ENCODE results near the gene RPL36A. TPM values are rescaled to one million over a fixed set of nuclear protein-coding genes. Genes with fewer than 3 reads are reported as not detected.
A peak's percentile ranks its signal among the peaks of the same experiment; 100 is the strongest.

The RPL36A gene
- polyA plus RNA-seq, 3 donors from 2014 or later: 753 to 1,251 (median 825) TPM

GRCh38 chrX:101407167-101407747 is 16.4 kb downstream of the RPL36A start:
- peaks cover 22 to 44% of the 10 kb centered on the region in 2 donors for H3K4me1 Mint-ChIP-seq
- peaks cover 0 to 1% (median 0%) of the 10 kb centered on the region in 3 donors for H3K36me3 Mint-ChIP-seq
- peak overlapping the region; percentile 97 to 100 (median 100) for H3K27ac Mint-ChIP-seq
- peaks cover 5 to 20% (median 10%) of the 10 kb centered on the region in 3 donors for H3K27me3 Mint-ChIP-seq (ENCODE audit: low read depth in 3 of 3)
- no peaks in the 10 kb centered on the region for H3K9me3 Mint-ChIP-seq
- H3K4me3 Mint-ChIP-seq: peak overlapping the region; percentile 90 to 97 (median 91)
- DNase-seq: peak in 2 of 3 donors; percentile 5 to 12

DNA sequence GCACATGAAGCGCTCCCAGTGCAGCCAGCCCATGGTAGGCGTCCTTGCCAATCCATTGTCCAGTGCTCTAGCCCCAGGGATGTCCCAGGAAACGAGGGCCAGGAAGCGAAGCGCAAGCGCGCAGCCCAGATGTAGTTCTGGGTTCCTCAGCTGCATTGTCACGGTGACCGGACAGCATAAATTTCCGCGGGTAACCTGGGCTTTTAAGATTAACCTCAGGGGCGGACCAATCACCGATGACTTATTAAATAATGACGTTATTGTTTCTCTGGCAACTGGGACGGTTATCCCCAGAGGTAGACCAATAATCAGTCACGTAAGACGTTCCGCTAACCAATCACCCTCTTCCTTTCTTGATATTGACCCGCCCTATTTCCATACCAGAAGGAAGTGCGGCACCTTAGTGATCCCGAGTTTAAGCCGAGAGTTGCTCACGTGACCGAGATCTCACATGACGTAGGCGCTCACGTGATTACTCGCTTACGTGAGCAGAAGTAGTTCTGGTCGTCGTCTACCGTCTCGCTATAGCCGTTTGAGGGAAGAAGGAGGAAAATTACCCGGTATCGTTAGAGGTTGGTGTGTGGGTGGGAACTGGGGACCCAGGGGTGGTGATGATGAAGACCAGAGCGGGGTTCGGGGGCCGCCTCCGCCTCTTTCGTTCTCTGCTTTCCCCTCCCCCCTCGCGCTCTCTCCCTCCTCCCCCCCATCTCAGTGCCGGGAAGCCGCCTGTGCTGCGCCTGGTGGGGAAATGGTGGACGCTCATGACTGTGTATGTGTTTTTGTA is 17.1 kb downstream of the RPL36A start, which contains the start of the genes GLA and HNRNPH2:
GLA (minus strand) TSS at position 178 of the 784 bp plus-strand sequence; CDS start at position 156, 22 bp downstream.
HNRNPH2 (plus strand) TSS at position 475 of the 784 bp plus-strand sequence. CDS start 3,767 bp downstream, outside the sequence.
- Mint-ChIP-seq H3K4me3 (peak within 1 kb of the TSS; percentile 90 to 97 (median 91)), H3K27ac (peak within 1 kb of the TSS; percentile 97 to 100 (median 100)), H3K4me1 (peaks cover 22 to 46% of the 10 kb centered on the region in 2 donors), H3K27me3 (ENCODE audit: low read depth in 3 of 3) (peaks cover 3 to 20% (median 10%) of the 10 kb centered on the region in 3 donors), H3K9me3 (no peaks in the 10 kb centered on the region), H3K36me3 (no peaks in the 10 kb centered on the region)
- DNase-seq: peak; percentile 87 to 92 (median 90)

DNA sequence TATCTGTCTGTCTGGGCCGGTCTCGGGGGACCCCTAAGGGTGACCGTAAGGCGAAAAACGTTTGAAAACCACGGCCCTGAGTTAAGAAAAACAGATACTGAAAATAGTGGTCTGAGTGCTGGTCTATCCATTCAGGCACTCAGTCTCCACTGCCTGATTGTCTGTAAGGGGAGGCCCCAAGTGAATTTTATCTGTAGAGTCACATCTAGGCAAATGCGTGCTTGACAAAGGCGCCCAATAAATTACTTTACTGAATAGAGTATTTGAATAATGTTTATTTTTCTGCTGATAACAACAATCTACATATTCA is 17.7 kb downstream of the RPL36A start:
- Mint-ChIP-seq H3K27me3 (ENCODE audit: low read depth in 3 of 3) (peaks cover 3 to 20% (median 10%) of the 10 kb centered on the region in 3 donors), H3K4me3 (peak overlapping the region; percentile 90 to 97 (median 91)), H3K9me3 (no peaks in the 10 kb centered on the region), H3K27ac (peak overlapping the region; percentile 97 to 100 (median 100)), H3K4me1 (peaks cover 22 to 50% of the 10 kb centered on the region in 2 donors), H3K36me3 (no peaks in the 10 kb centered on the region)
- DNase-seq: no peak

GRCh38 chrX:101409043-101409442 is 18.2 kb downstream of the RPL36A start:
- H3K27me3 Mint-ChIP-seq (ENCODE audit: low read depth in 3 of 3): peaks cover 3 to 20% (median 10%) of the 10 kb centered on the region in 3 donors
- no peak for DNase-seq
- peak overlapping the region; percentile 97 to 100 (median 100) for H3K27ac Mint-ChIP-seq
- peak overlapping the region; percentile 90 to 97 (median 91) for H3K4me3 Mint-ChIP-seq
- no peaks in the 10 kb centered on the region for H3K9me3 Mint-ChIP-seq
- peaks cover 22 to 50% of the 10 kb centered on the region in 2 donors for H3K4me1 Mint-ChIP-seq
- no peaks in the 10 kb centered on the region for H3K36me3 Mint-ChIP-seq

DNA sequence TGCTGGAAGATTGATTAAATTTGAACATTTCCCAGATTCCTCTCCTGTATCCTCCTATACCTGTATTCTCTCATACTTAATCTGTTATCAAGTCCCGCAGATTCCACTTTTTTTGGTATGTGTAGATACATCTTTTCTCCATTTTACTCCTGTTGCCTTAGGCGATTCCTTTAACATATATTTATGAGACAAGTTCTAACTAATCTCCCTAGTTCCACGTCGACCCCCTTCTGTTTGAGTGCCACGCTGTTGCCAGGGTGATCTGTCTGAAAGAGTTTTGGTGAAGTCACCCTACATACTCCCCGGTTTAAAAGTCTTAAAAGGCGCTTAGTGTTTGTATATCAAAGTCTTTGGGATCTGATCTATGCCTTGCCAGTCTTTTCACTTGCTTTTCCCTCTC is 19.6 kb downstream of the RPL36A start:
- peak overlapping the region; percentile 50 to 100 (median 71) for H3K27ac Mint-ChIP-seq
- H3K4me3 Mint-ChIP-seq: peak overlapping the region in 4 of 5 donors; percentile 0 to 65 (median 22)
- H3K36me3 Mint-ChIP-seq: no peaks in the 10 kb centered on the region
- no peaks in the 10 kb centered on the region for H3K9me3 Mint-ChIP-seq
- H3K4me1 Mint-ChIP-seq: peaks cover 23 to 54% of the 10 kb centered on the region in 2 donors
- H3K27me3 Mint-ChIP-seq (ENCODE audit: low read depth in 3 of 3): peaks cover 3 to 18% (median 10%) of the 10 kb centered on the region in 3 donors
- no peak for DNase-seq

DNA sequence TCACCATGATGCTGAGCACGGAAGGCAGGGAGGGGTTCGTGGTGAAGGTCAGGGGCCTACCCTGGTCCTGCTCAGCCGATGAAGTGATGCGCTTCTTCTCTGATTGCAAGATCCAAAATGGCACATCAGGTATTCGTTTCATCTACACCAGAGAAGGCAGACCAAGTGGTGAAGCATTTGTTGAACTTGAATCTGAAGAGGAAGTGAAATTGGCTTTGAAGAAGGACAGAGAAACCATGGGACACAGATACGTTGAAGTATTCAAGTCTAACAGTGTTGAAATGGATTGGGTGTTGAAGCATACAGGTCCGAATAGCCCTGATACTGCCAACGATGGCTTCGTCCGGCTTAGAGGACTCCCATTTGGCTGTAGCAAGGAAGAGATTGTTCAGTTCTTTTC is 21.2 kb downstream of the RPL36A start:
- Mint-ChIP-seq H3K27me3 (ENCODE audit: low read depth in 3 of 3) (peaks cover 3 to 18% (median 12%) of the 10 kb centered on the region in 3 donors), H3K4me3 (no peak overlapping the region), H3K4me1 (peaks cover 24 to 49% of the 10 kb centered on the region in 2 donors), H3K36me3 (no peaks in the 10 kb centered on the region), H3K9me3 (no peaks in the 10 kb centered on the region), H3K27ac (peak overlapping the region in 1 of 6 donors; percentile 11)
- no peak for DNase-seq

GRCh38 chrX:101415180-101416145 is 24.7 kb downstream of the RPL36A start:
- H3K27me3 Mint-ChIP-seq (ENCODE audit: low read depth in 3 of 3): peaks cover 4 to 10% (median 5%) of the 10 kb centered on the region in 3 donors
- H3K27ac Mint-ChIP-seq: peak overlapping the region; percentile 62 to 86 (median 79)
- peaks cover 0 to 3% (median 0%) of the 10 kb centered on the region in 3 donors for H3K36me3 Mint-ChIP-seq
- no peaks in the 10 kb centered on the region for H3K9me3 Mint-ChIP-seq
- peaks cover 22 to 47% of the 10 kb centered on the region in 2 donors for H3K4me1 Mint-ChIP-seq
- H3K4me3 Mint-ChIP-seq: peak overlapping the region in 4 of 5 donors; percentile 4 to 56 (median 38)
- DNase-seq: peak; percentile 57 to 67 (median 63)

DNA sequence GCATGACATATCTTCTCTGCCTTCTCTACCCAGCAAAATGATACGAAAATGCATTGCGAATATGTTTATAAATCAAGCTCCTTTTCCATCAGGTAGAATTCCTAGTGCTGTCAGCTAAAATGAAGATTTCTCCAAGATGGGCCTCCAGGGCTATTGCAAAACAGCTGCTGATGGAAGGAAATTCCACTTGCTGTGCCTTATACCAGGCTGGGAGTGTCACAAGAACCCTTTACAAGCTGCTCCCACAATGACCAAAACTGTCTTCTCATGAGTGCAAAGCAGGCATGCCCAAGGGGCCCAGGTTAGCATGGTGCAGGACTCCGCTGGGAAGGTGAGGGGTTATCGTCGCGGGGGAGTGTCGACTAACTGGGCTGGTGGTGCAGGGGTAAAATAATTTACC is 25.9 kb downstream of the RPL36A start:
- Mint-ChIP-seq H3K36me3 (peaks cover 0 to 3% (median 0%) of the 10 kb centered on the region in 3 donors), H3K9me3 (no peaks in the 10 kb centered on the region), H3K27me3 (ENCODE audit: low read depth in 3 of 3) (peaks cover 3 to 10% (median 5%) of the 10 kb centered on the region in 3 donors), H3K4me3 (peak overlapping the region in 2 of 5 donors; percentile 90 to 91), H3K27ac (peak overlapping the region in 5 of 6 donors; percentile 41 to 96 (median 89)), H3K4me1 (peaks cover 19 to 40% of the 10 kb centered on the region in 2 donors)
- DNase-seq: no peak

GRCh38 chrX:101417190-101417589 is 26.4 kb downstream of the RPL36A start:
- H3K4me1 Mint-ChIP-seq: peaks cover 19 to 35% of the 10 kb centered on the region in 2 donors

GRCh38 chrX:101417981-101418841 is 27.4 kb downstream of the RPL36A start:
- H3K36me3 Mint-ChIP-seq: peaks cover 0 to 6% (median 0%) of the 10 kb centered on the region in 3 donors
- H3K4me3 Mint-ChIP-seq: peak overlapping the region; percentile 84 to 93 (median 91)
- H3K9me3 Mint-ChIP-seq: no peaks in the 10 kb centered on the region
- peaks cover 3 to 10% (median 5%) of the 10 kb centered on the region in 3 donors for H3K27me3 Mint-ChIP-seq (ENCODE audit: low read depth in 3 of 3)
- H3K27ac Mint-ChIP-seq: peak overlapping the region; percentile 87 to 98 (median 93)
- H3K4me1 Mint-ChIP-seq: peaks cover 19 to 29% of the 10 kb centered on the region in 2 donors
- DNase-seq: peak; percentile 64 to 66 (median 65)

More at GRCh38 chrX:101417190-101417589, 26.4 kb downstream of the RPL36A start:
- H3K27me3 Mint-ChIP-seq (ENCODE audit: low read depth in 3 of 3): peaks cover 3 to 10% (median 5%) of the 10 kb centered on the region in 3 donors
- H3K4me3 Mint-ChIP-seq: peak overlapping the region; percentile 84 to 93 (median 91)
- H3K9me3 Mint-ChIP-seq: no peaks in the 10 kb centered on the region
- DNase-seq: no peak
- H3K27ac Mint-ChIP-seq: peak overlapping the region; percentile 87 to 98 (median 93)
- H3K36me3 Mint-ChIP-seq: peaks cover 0 to 4% (median 0%) of the 10 kb centered on the region in 3 donors

DNA sequence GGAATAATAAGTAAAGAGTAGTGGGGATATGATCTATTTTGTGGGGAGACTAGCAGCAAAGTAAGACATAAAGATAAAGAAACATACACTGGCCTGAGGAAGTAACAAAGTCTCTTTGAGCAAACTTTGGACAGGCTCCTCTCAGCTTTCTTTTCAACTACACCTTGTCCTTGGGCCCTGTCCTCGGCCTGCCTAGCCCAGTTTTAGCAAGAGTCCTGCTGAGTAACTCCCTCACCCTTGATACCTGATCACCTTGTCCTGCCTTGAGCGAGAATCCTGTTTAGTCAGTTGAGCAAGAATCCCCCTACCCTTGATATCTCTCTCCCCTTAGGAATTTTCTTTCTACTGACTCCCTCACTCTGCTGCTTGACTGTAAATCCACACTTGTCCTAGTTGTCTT is 28.7 kb downstream of the RPL36A start:
- Mint-ChIP-seq H3K9me3 (no peaks in the 10 kb centered on the region), H3K4me3 (peak overlapping the region; percentile 58 to 91 (median 90)), H3K27me3 (ENCODE audit: low read depth in 3 of 3) (peaks cover 3 to 10% (median 5%) of the 10 kb centered on the region in 3 donors), H3K4me1 (peaks cover 19 to 28% of the 10 kb centered on the region in 2 donors), H3K27ac (peak overlapping the region; percentile 43 to 94 (median 66)), H3K36me3 (peaks cover 0 to 6% (median 0%) of the 10 kb centered on the region in 3 donors)
- no peak for DNase-seq

DNA sequence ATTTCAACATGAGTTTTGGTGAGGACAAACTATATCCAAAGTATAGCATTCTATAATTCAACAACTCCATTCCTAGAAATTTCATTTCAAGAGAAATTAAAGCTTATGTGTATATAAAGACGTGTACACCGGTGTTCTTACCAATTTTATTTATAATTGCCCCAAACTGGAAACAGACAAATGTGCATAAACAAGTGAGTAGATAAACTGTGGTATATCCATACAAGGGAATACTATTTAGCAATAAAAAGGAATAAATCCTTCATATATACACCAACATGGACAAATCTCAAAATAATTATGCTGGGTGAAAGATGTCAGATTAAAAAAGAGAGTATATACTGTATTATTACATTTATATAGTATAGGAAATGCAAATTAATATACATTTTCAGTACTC is 37.1 kb downstream of the RPL36A start:
- H3K9me3 Mint-ChIP-seq: no peaks in the 10 kb centered on the region
- no peak overlapping the region for H3K4me3 Mint-ChIP-seq
- peaks cover 0 to 5% (median 3%) of the 10 kb centered on the region in 3 donors for H3K27me3 Mint-ChIP-seq (ENCODE audit: low read depth in 3 of 3)
- peaks cover 8 to 29% (median 26%) of the 10 kb centered on the region in 3 donors for H3K36me3 Mint-ChIP-seq
- DNase-seq: no peak
- no peaks in the 10 kb centered on the region for H3K4me1 Mint-ChIP-seq
- no peak overlapping the region for H3K27ac Mint-ChIP-seq
